ENCODE data around the gene ABCB10. TPM values are rescaled to one million over a fixed set of nuclear protein-coding genes. Genes with fewer than 3 reads are reported as not detected.

The ABCB10 gene
- total RNA-seq, 2 experiments from 2014 or later: 9.8 to 11.0 TPM

GRCh38 chr1:229579059-229579673, 20.7 kb upstream of the ABCB10 start:
- Histone ChIP-seq H3K9me3 (ENCODE audit: control insufficient read depth in 1 of 2, insufficient read depth in 1 of 2, low read length in 2 of 2) (no peaks in the 10 kb centered on the region), H3K27me3 (ENCODE audit: control insufficient read depth in 1 of 2, insufficient read depth in 2 of 2, low read length in 2 of 2) (no peaks in the 10 kb centered on the region), H3K36me3 (ENCODE audit: insufficient read depth, low read length) (no peaks in the 10 kb centered on the region), H3K27ac (ENCODE audit: low read depth in 1 of 2, low read length in 2 of 2) (no peak overlapping the region), H3K4me1 (ENCODE audit: insufficient read depth, low read length) (no peaks in the 10 kb centered on the region), H3K4me3 (ENCODE audit: low read length) (no peak overlapping the region)
- DNase-seq (peak in 2 of 14 experiments; percentile 26 to 27), ATAC-seq (ENCODE audit: poor library complexity) (no peak)
- Mint-ChIP-seq H3K27ac (no peak overlapping the region), H3K36me3 (ENCODE audit: low read depth) (no peaks in the 10 kb centered on the region), H3K4me1 (ENCODE audit: low read depth) (peaks cover 5% of the 10 kb centered on the region), H3K9me3 (no peaks in the 10 kb centered on the region), H3K4me3 (no peak overlapping the region), H3K27me3 (no peaks in the 10 kb centered on the region)
- intact Hi-C loops (cut with DNase I, micrococcal nuclease): no loop called here
- POLR2A ChIA-PET: interaction anchor here (0.6 kb wide), 1 partner anchor 731 kb away, joined by 3 read pairs; no protein-coding TSS in a partner anchor
- CTCF ChIA-PET: no interaction called here
- TF ChIP-seq CTCF (IDR thresholded peaks at IDR 0.05): no peak

- ATAC-seq (ENCODE audit: poor library complexity) (no peak), DNase-seq (no peak)
- H3K36me3 ChIP-seq (ENCODE audit: insufficient read depth, low read length): no peaks in the 10 kb centered on the region
- H3K27me3 ChIP-seq (ENCODE audit: control insufficient read depth in 1 of 2, insufficient read depth in 2 of 2, low read length in 2 of 2): no peaks in the 10 kb centered on the region
- POLR2A ChIA-PET: no interaction called here
- H3K9me3 Mint-ChIP-seq: no peaks in the 10 kb centered on the region
- H3K27me3 Mint-ChIP-seq: no peaks in the 10 kb centered on the region
- no peak overlapping the region for H3K4me3 Mint-ChIP-seq
- no peak overlapping the region for H3K4me3 ChIP-seq (ENCODE audit: low read length)
- CTCF ChIA-PET: no interaction called here
- intact Hi-C loops (cut with DNase I, micrococcal nuclease): no loop called here
- H3K9me3 ChIP-seq (ENCODE audit: control insufficient read depth in 1 of 2, insufficient read depth in 1 of 2, low read length in 2 of 2): no peaks in the 10 kb centered on the region
- H3K27ac ChIP-seq (ENCODE audit: low read depth in 1 of 2, low read length in 2 of 2): no peak overlapping the region
- H3K4me1 Mint-ChIP-seq (ENCODE audit: low read depth): peaks cover 5% of the 10 kb centered on the region
- no peaks in the 10 kb centered on the region for H3K36me3 Mint-ChIP-seq (ENCODE audit: low read depth)
- no peak for TF ChIP-seq CTCF (IDR thresholded peaks at IDR 0.05)
- H3K27ac Mint-ChIP-seq: no peak overlapping the region
- H3K4me1 ChIP-seq (ENCODE audit: insufficient read depth, low read length): no peaks in the 10 kb centered on the region
These were observed 19.9 kb upstream of the ABCB10 start for GRCh38 chr1:229578168-229579058.

DNA sequence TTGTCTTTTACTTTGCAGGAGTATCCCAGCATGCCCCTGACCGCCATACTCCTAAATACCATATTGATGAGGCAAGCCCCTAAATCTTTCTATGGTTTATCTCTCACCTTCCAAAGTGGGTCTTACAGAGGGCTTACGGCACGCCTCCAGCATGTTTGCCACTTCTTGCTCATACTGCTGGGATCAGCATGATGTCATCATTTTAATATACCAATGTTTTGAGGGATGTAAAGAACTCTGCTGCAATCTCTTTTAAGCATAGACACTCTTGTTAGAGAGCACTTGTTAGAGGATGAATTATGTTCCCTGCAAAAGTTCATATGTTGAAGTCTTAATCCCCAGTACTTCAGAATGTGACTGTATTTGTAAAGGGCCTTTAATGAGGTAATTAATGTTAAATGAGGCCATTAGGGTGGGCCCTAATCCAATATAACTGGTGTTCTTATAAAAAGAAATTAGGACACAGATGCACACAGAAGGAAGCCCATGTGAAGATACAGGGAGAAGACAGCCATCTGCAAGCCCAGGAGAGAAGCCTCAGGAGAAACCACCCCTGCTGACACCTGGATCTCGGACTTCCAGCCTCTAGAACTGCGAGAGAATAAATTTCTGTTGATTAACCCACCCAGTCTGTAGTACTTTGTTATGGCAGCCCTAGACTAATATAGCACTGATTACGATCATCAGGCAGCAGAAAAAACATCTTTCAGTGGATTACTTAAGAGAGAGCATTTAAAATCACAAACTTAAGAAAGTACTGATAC, 16.4 kb upstream of the ABCB10 start:
- Mint-ChIP-seq H3K27ac (no peak overlapping the region), H3K9me3 (no peaks in the 10 kb centered on the region), H3K4me3 (no peak overlapping the region), H3K27me3 (no peaks in the 10 kb centered on the region), H3K4me1 (ENCODE audit: low read depth) (peaks cover 5% of the 10 kb centered on the region), H3K36me3 (ENCODE audit: low read depth) (no peaks in the 10 kb centered on the region)
- no peak overlapping the region for H3K27ac ChIP-seq (ENCODE audit: low read depth in 1 of 2, low read length in 2 of 2)
- H3K4me3 ChIP-seq (ENCODE audit: low read length): no peak overlapping the region
- no peak for TF ChIP-seq CTCF (IDR thresholded peaks at IDR 0.05)
- DNase-seq: no peak
- ChIA-PET CTCF (no interaction called here), POLR2A (interaction anchor here (0.6 kb wide), 1 partner anchor 1142 kb away, joined by 4 read pairs; no protein-coding TSS in a partner anchor)
- no peaks in the 10 kb centered on the region for H3K4me1 ChIP-seq (ENCODE audit: insufficient read depth, low read length)
- intact Hi-C loops (cut with DNase I, micrococcal nuclease): no loop called here
- H3K36me3 ChIP-seq (ENCODE audit: insufficient read depth, low read length): no peaks in the 10 kb centered on the region
- no peak for ATAC-seq (ENCODE audit: poor library complexity)
- no peaks in the 10 kb centered on the region for H3K9me3 ChIP-seq (ENCODE audit: control insufficient read depth in 1 of 2, insufficient read depth in 1 of 2, low read length in 2 of 2)
- no peaks in the 10 kb centered on the region for H3K27me3 ChIP-seq (ENCODE audit: control insufficient read depth in 1 of 2, insufficient read depth in 2 of 2, low read length in 2 of 2)

Measured in CD4-positive, alpha-beta T cell (primary cell).